ENCODE results near the gene ENOX1. TPM values are rescaled to one million over a fixed set of nuclear protein-coding genes. Genes with fewer than 3 reads are reported as not detected.

Gene ENOX1
- total RNA-seq, 2 experiments from 2014 or later: 2.4 TPM; not detected in 1

GRCh38 chr13:43246382-43246781, 540.4 kb downstream of the ENOX1 start:
- H3K27ac Mint-ChIP-seq: no peak overlapping the region
- ATAC-seq (no peak), DNase-seq (no peak)
- CTCF ChIA-PET: no interaction called here
- H3K36me3 Mint-ChIP-seq: no peaks in the 10 kb centered on the region
- no peaks in the 10 kb centered on the region for H3K9me3 Mint-ChIP-seq (ENCODE audit: low read depth)
- H3K27me3 Mint-ChIP-seq: peaks cover 19% of the 10 kb centered on the region
- no peak overlapping the region for H3K4me3 Mint-ChIP-seq
- no peaks in the 10 kb centered on the region for H3K4me1 Mint-ChIP-seq

- no peak for DNase-seq
- Mint-ChIP-seq H3K36me3 (no peaks in the 10 kb centered on the region), H3K27ac (no peak overlapping the region), H3K4me3 (no peak overlapping the region), H3K27me3 (peaks cover 22% of the 10 kb centered on the region), H3K9me3 (ENCODE audit: low read depth) (no peaks in the 10 kb centered on the region), H3K4me1 (no peaks in the 10 kb centered on the region)
- CTCF ChIA-PET: no interaction called here
- no peak for ATAC-seq
Observed at GRCh38 chr13:43245374-43245964, 541.3 kb downstream of the ENOX1 start.

- H3K4me3 Mint-ChIP-seq: no peak overlapping the region
- no peak for DNase-seq
- no peaks in the 10 kb centered on the region for H3K4me1 Mint-ChIP-seq
- H3K9me3 Mint-ChIP-seq (ENCODE audit: low read depth): no peaks in the 10 kb centered on the region
- H3K27ac Mint-ChIP-seq: no peak overlapping the region
- H3K27me3 Mint-ChIP-seq: peaks cover 25% of the 10 kb centered on the region
- no peak for ATAC-seq
- H3K36me3 Mint-ChIP-seq: no peaks in the 10 kb centered on the region
- CTCF ChIA-PET: no interaction called here
Observed at GRCh38 chr13:43244481-43244880, 542.3 kb downstream of the ENOX1 start.

DNA sequence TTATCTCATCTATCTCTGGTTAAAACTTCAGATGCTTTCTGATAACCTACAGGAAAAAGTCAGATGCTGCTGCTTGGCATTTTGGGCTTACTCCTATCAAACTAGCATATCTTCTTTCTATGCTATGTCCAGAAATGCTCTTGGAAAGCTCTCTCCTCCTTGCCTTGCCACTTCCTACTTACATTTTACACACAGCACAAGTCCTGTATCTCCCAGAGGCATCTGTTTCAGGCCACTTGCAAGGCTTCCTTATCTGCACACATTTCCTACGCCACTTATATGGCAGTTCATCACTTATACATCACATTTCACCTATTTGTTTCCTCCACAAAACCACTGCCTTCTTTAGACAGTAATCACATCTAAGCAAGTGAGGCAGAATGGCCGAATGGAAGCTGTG, 543.1 kb downstream of the ENOX1 start:
- CTCF ChIA-PET: no interaction called here
- H3K36me3 Mint-ChIP-seq: no peaks in the 10 kb centered on the region
- no peaks in the 10 kb centered on the region for H3K4me1 Mint-ChIP-seq
- no peak overlapping the region for H3K4me3 Mint-ChIP-seq
- no peak for DNase-seq
- H3K27me3 Mint-ChIP-seq: peaks cover 27% of the 10 kb centered on the region
- ATAC-seq: no peak
- no peaks in the 10 kb centered on the region for H3K9me3 Mint-ChIP-seq (ENCODE audit: low read depth)
- H3K27ac Mint-ChIP-seq: no peak overlapping the region

GRCh38 chr13:43242040-43242439, 544.7 kb downstream of the ENOX1 start:
- no peaks in the 10 kb centered on the region for H3K4me1 Mint-ChIP-seq
- CTCF ChIA-PET: no interaction called here
- H3K36me3 Mint-ChIP-seq: no peaks in the 10 kb centered on the region
- no peaks in the 10 kb centered on the region for H3K9me3 Mint-ChIP-seq (ENCODE audit: low read depth)
- no peak for DNase-seq
- no peak for ATAC-seq
- no peak overlapping the region for H3K4me3 Mint-ChIP-seq
- peaks cover 36% of the 10 kb centered on the region for H3K27me3 Mint-ChIP-seq
- H3K27ac Mint-ChIP-seq: no peak overlapping the region

GRCh38 chr13:43240278-43240677, 546.5 kb downstream of the ENOX1 start:
- DNase-seq (no peak), ATAC-seq (no peak)
- peaks cover 39% of the 10 kb centered on the region for H3K27me3 Mint-ChIP-seq
- CTCF ChIA-PET: interaction anchor here (0.7 kb wide), 1 partner anchor 12 kb away, joined by 3 read pairs; no protein-coding TSS in a partner anchor
- no peaks in the 10 kb centered on the region for H3K36me3 Mint-ChIP-seq
- H3K9me3 Mint-ChIP-seq (ENCODE audit: low read depth): no peaks in the 10 kb centered on the region
- H3K27ac Mint-ChIP-seq: no peak overlapping the region
- H3K4me3 Mint-ChIP-seq: no peak overlapping the region
- H3K4me1 Mint-ChIP-seq: no peaks in the 10 kb centered on the region

DNA sequence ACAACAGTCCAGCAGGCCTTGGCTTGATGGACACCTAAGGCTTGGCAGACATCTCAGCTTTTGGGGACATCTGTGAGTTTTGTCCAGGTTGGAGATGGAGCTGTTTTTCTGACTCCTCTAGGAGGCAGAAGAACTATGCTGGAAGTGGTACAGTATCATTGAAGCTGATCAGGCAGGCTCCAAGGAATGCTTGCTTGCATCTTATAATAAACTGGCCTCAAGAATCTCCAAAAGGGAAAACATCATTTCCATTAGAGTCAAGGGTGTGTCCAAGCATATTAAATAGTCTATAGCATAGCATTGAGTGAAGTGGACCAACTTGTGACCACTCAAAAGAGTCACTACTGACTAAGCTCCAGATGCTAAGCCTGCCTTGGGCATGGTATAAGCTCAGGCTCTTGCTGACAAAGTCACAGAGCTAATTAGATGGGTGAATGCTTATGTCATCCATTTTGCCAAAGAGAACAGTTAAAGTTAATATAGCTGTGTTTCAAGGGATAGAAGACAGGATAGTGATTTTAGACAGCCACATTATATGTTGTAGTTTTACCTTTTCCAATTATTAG, 547.4 kb downstream of the ENOX1 start:
- CTCF ChIA-PET: no interaction called here

DNA sequence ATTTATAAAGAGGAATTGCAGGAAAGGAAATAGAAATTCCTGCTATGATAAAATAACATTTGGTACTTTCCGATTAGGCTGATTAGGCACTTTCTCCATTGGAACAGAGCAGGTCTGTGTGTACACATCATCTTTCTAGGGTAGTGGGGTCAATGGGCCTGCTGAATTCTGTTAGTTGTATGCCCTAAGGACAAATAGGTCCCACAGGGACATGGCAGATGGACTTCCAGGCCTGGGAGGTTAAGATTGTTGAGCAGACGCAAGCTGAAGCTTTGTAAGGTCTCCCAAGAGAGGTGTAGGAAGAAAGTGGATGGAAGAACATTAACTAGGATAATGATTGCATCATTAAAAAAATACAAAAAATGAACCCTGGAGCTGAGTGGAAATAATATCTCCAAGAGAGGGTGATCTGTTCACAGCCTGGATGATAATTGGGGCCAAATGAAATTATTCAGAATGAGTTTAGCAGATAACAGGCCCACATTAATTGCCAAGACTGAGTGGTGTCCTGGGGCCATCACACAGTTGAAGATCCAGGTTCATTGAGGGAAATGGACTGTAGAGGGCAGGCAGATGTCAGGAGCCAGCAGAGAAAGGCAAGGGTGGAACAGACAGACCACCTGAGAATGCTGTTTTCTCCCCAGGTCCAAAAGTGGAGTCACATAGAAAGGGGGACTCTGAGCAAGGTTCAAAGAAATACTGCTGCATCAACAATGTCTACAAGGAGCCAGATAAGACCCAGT, 548.3 kb downstream of the ENOX1 start:
- DNase-seq (no peak), ATAC-seq (no peak)
- H3K36me3 Mint-ChIP-seq: no peaks in the 10 kb centered on the region
- H3K27me3 Mint-ChIP-seq: peaks cover 38% of the 10 kb centered on the region
- no peak overlapping the region for H3K27ac Mint-ChIP-seq
- no peaks in the 10 kb centered on the region for H3K4me1 Mint-ChIP-seq
- H3K4me3 Mint-ChIP-seq: no peak overlapping the region
- no peaks in the 10 kb centered on the region for H3K9me3 Mint-ChIP-seq (ENCODE audit: low read depth)
- CTCF ChIA-PET: no interaction called here

More for the DNA sequence above, 547.4 kb downstream of the ENOX1 start:
- Mint-ChIP-seq H3K4me3 (no peak overlapping the region), H3K27me3 (peaks cover 39% of the 10 kb centered on the region), H3K9me3 (ENCODE audit: low read depth) (no peaks in the 10 kb centered on the region), H3K4me1 (no peaks in the 10 kb centered on the region), H3K36me3 (no peaks in the 10 kb centered on the region), H3K27ac (no peak overlapping the region)
- ATAC-seq: no peak
- no peak for DNase-seq

GRCh38 chr13:43237616-43238015, 549.2 kb downstream of the ENOX1 start:
- CTCF ChIA-PET: no interaction called here
- no peaks in the 10 kb centered on the region for H3K4me1 Mint-ChIP-seq
- peaks cover 33% of the 10 kb centered on the region for H3K27me3 Mint-ChIP-seq
- no peak overlapping the region for H3K27ac Mint-ChIP-seq
- no peaks in the 10 kb centered on the region for H3K9me3 Mint-ChIP-seq (ENCODE audit: low read depth)
- no peaks in the 10 kb centered on the region for H3K36me3 Mint-ChIP-seq
- DNase-seq: no peak
- no peak overlapping the region for H3K4me3 Mint-ChIP-seq
- ATAC-seq: no peak

GRCh38 chr13:43235028-43235427, 551.7 kb downstream of the ENOX1 start:
- ATAC-seq (no peak), DNase-seq (no peak)
- H3K27ac Mint-ChIP-seq: no peak overlapping the region
- no peaks in the 10 kb centered on the region for H3K4me1 Mint-ChIP-seq
- H3K9me3 Mint-ChIP-seq (ENCODE audit: low read depth): no peaks in the 10 kb centered on the region
- no peak overlapping the region for H3K4me3 Mint-ChIP-seq
- H3K27me3 Mint-ChIP-seq: peaks cover 18% of the 10 kb centered on the region
- CTCF ChIA-PET: no interaction called here
- H3K36me3 Mint-ChIP-seq: no peaks in the 10 kb centered on the region

DNA sequence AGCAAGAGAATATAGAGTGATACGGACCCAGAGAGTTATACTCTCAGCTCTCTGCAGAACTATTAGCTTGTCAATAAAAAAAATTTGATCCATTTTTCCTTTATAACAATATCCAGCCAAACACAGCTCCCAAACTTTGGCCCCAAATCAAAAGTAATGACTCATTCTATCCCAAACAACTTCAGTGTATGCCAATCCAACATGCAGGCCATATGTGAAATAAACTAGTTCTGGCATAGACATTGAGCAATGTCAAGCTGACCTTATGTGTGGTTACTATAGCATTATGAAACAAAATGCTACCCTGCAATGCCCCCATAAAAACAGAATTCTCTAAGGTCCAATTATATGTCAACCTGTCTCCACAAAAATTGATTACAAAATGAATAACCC, 553.9 kb downstream of the ENOX1 start:
- H3K27ac Mint-ChIP-seq: no peak overlapping the region
- H3K4me1 Mint-ChIP-seq: no peaks in the 10 kb centered on the region
- DNase-seq: no peak
- CTCF ChIA-PET: no interaction called here
- no peak overlapping the region for H3K4me3 Mint-ChIP-seq
- no peak for ATAC-seq
- H3K27me3 Mint-ChIP-seq: peaks cover 13% of the 10 kb centered on the region
- H3K9me3 Mint-ChIP-seq (ENCODE audit: low read depth): no peaks in the 10 kb centered on the region
- no peaks in the 10 kb centered on the region for H3K36me3 Mint-ChIP-seq

GRCh38 chr13:43232144-43232872, 554.5 kb downstream of the ENOX1 start:
- CTCF ChIA-PET: no interaction called here
- DNase-seq (no peak), ATAC-seq (no peak)
- Mint-ChIP-seq H3K36me3 (no peaks in the 10 kb centered on the region), H3K4me3 (no peak overlapping the region), H3K4me1 (no peaks in the 10 kb centered on the region), H3K27ac (no peak overlapping the region), H3K27me3 (peaks cover 10% of the 10 kb centered on the region), H3K9me3 (ENCODE audit: low read depth) (no peaks in the 10 kb centered on the region)

- no peak for ATAC-seq
- no peaks in the 10 kb centered on the region for H3K9me3 Mint-ChIP-seq (ENCODE audit: low read depth)
- CTCF ChIA-PET: interaction anchor here (0.6 kb wide), 1 partner anchor 575 kb away, joined by 3 read pairs; no protein-coding TSS in a partner anchor
- no peaks in the 10 kb centered on the region for H3K36me3 Mint-ChIP-seq
- DNase-seq: no peak
- no peak overlapping the region for H3K27ac Mint-ChIP-seq
- no peak overlapping the region for H3K4me3 Mint-ChIP-seq
- no peaks in the 10 kb centered on the region for H3K4me1 Mint-ChIP-seq
- peaks cover 4% of the 10 kb centered on the region for H3K27me3 Mint-ChIP-seq
Observed at GRCh38 chr13:43230989-43231388, 555.8 kb downstream of the ENOX1 start.

- Mint-ChIP-seq H3K9me3 (ENCODE audit: low read depth) (no peaks in the 10 kb centered on the region), H3K4me3 (no peak overlapping the region), H3K4me1 (no peaks in the 10 kb centered on the region), H3K36me3 (no peaks in the 10 kb centered on the region), H3K27me3 (peaks cover 9% of the 10 kb centered on the region), H3K27ac (no peak overlapping the region)
- no peak for DNase-seq
- CTCF ChIA-PET: no interaction called here
- no peak for ATAC-seq
Observed at GRCh38 chr13:43229506-43229905, 557.3 kb downstream of the ENOX1 start.
